ENCODE data around the gene PARM1. TPM values are rescaled to one million over a fixed set of nuclear protein-coding genes. Genes with fewer than 3 reads are reported as not detected.

Gene PARM1
- total RNA-seq, 1 donor from 2014 or later: 1.6 TPM

DNA sequence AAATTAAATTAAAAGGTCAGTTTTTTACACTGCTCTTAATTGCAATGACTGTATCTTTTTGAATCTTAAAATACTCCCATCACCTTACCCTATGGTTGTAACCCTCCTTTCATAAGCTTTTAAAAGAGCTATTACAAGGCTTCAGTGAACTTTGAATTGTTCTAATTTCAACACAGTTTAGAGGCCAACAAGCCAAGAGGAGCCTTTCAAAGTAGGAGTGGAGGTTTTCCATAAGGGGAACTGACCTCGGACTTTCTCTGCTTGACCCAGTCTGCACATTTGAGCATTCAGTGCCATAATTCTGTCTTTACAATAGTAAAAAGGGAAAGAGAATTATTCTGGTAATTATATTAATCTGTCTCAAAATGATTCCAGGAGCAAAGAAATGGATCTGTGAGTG is 98.9 kb downstream of the PARM1 start:
- no peak overlapping the region for H3K27ac Mint-ChIP-seq
- Histone ChIP-seq H3F3A (ENCODE audit: low read depth) (no peaks in the 10 kb centered on the region), H3K4me1 (no peaks in the 10 kb centered on the region), H3K79me2 (ENCODE audit: low read depth) (no peaks in the 10 kb centered on the region), H3K9me3 (ENCODE audit: low read depth) (no peaks in the 10 kb centered on the region), H3K36me3 (no peaks in the 10 kb centered on the region), H3K4me2 (no peak overlapping the region), H2AFZ (replicated peaks) (no peak overlapping the region), H3K4me3 (no peak overlapping the region), H3K9ac (no peak overlapping the region), H4K20me1 (ENCODE audit: low read depth) (no peaks in the 10 kb centered on the region), H3K27ac (no peak overlapping the region), H3K27me3 (no peaks in the 10 kb centered on the region)
- no peak overlapping the region for H3K4me3 Mint-ChIP-seq
- no peaks in the 10 kb centered on the region for H3K27me3 Mint-ChIP-seq (ENCODE audit: insufficient read depth, low read depth)
- no peak for DNase-seq (ENCODE audit: low spot score)
- H3K4me1 Mint-ChIP-seq: peaks cover 22% of the 10 kb centered on the region
- TF ChIP-seq EZH2 (IDR thresholded peaks at IDR 0.05) (no peak), EZH2phosphoT487 (IDR thresholded peaks at IDR 0.05) (no peak)
- TF ChIP-seq, protein P1, sequence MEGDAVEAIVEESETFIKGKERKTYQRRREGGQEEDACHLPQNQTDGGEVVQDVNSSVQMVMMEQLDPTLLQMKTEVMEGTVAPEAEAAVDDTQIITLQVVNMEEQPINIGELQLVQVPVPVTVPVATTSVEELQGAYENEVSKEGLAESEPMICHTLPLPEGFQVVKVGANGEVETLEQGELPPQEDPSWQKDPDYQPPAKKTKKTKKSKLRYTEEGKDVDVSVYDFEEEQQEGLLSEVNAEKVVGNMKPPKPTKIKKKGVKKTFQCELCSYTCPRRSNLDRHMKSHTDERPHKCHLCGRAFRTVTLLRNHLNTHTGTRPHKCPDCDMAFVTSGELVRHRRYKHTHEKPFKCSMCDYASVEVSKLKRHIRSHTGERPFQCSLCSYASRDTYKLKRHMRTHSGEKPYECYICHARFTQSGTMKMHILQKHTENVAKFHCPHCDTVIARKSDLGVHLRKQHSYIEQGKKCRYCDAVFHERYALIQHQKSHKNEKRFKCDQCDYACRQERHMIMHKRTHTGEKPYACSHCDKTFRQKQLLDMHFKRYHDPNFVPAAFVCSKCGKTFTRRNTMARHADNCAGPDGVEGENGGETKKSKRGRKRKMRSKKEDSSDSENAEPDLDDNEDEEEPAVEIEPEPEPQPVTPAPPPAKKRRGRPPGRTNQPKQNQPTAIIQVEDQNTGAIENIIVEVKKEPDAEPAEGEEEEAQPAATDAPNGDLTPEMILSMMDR (IDR thresholded peaks at IDR 0.05): no peak
- H3K36me3 Mint-ChIP-seq: peaks cover 16% of the 10 kb centered on the region
- no peaks in the 10 kb centered on the region for H3K9me3 Mint-ChIP-seq

DNA sequence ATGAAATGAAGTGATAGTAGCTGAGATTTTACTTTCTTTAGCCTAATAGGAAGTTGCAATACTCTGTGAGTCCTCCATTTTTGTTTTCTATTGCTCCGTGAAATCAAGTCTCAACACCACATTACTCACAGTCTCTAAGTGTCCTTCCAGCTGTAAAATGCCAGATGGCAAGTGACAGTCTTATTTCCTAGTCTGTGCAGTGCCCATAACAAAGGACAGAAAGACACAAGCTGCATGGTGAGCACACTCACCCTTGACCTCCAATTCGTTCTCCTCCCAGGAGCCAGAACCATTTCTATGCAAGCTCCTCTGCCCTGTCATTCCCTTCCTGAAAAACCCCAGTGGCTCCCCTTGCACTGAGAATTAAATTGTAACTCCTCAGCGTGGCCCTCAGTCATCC is 101.6 kb downstream of the PARM1 start:
- Mint-ChIP-seq H3K4me3 (no peak overlapping the region), H3K27me3 (ENCODE audit: insufficient read depth, low read depth) (no peaks in the 10 kb centered on the region), H3K27ac (peak overlapping the region; percentile 2), H3K4me1 (peaks cover 22% of the 10 kb centered on the region), H3K36me3 (peaks cover 18% of the 10 kb centered on the region), H3K9me3 (no peaks in the 10 kb centered on the region)
- no peaks in the 10 kb centered on the region for H3K4me1 ChIP-seq
- H3K9me3 ChIP-seq (ENCODE audit: low read depth): no peaks in the 10 kb centered on the region
- no peak overlapping the region for H3K4me3 ChIP-seq
- no peak overlapping the region for H3K9ac ChIP-seq
- no peaks in the 10 kb centered on the region for H3K36me3 ChIP-seq
- no peaks in the 10 kb centered on the region for H3K79me2 ChIP-seq (ENCODE audit: low read depth)
- no peak overlapping the region for H3K27ac ChIP-seq
- no peaks in the 10 kb centered on the region for H4K20me1 ChIP-seq (ENCODE audit: low read depth)
- H3K4me2 ChIP-seq: no peak overlapping the region
- DNase-seq (ENCODE audit: low spot score): no peak
- H3F3A ChIP-seq (ENCODE audit: low read depth): no peaks in the 10 kb centered on the region
- H2AFZ ChIP-seq (replicated peaks): no peak overlapping the region
- H3K27me3 ChIP-seq: no peaks in the 10 kb centered on the region
- TF ChIP-seq EZH2 (IDR thresholded peaks at IDR 0.05): no peak
- TF ChIP-seq EZH2phosphoT487 (IDR thresholded peaks at IDR 0.05): no peak
- TF ChIP-seq, protein P1 (IDR thresholded peaks at IDR 0.05): no peak

DNA sequence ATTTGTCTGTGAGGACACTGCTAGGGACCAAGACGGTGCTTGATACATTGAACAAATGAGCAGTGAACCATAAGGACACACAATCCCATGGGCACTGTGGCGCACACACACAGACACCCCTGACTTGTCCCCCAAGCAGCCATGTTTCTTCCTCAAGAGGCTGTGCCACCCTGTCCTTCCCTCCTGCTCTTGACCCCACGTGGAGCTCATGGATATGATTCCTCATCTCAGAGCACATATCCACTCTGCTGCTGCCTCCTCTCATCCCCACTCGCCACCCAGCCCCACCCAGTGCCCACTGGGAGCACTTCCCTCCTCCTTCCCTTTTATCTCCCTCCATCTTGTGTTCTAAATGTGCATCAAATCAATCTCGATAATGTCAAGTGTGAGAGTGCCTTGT is 102.4 kb downstream of the PARM1 start:
- H3K4me1 Mint-ChIP-seq: peaks cover 22% of the 10 kb centered on the region
- no peak overlapping the region for H3K27ac Mint-ChIP-seq
- H3K36me3 Mint-ChIP-seq: peaks cover 20% of the 10 kb centered on the region
- Histone ChIP-seq H3K9me3 (ENCODE audit: low read depth) (no peaks in the 10 kb centered on the region), H3K27ac (no peak overlapping the region), H3K36me3 (no peaks in the 10 kb centered on the region), H2AFZ (replicated peaks) (no peak overlapping the region), H3K9ac (no peak overlapping the region), H3K4me1 (no peaks in the 10 kb centered on the region), H4K20me1 (ENCODE audit: low read depth) (no peaks in the 10 kb centered on the region), H3K27me3 (no peaks in the 10 kb centered on the region), H3K79me2 (ENCODE audit: low read depth) (no peaks in the 10 kb centered on the region), H3K4me3 (no peak overlapping the region), H3F3A (ENCODE audit: low read depth) (no peaks in the 10 kb centered on the region), H3K4me2 (no peak overlapping the region)
- H3K27me3 Mint-ChIP-seq (ENCODE audit: insufficient read depth, low read depth): no peaks in the 10 kb centered on the region
- H3K4me3 Mint-ChIP-seq: no peak overlapping the region
- TF ChIP-seq, protein P1 (IDR thresholded peaks at IDR 0.05): no peak
- TF ChIP-seq EZH2 (IDR thresholded peaks at IDR 0.05): no peak
- no peak for TF ChIP-seq EZH2phosphoT487 (IDR thresholded peaks at IDR 0.05)
- no peak for DNase-seq (ENCODE audit: low spot score)
- no peaks in the 10 kb centered on the region for H3K9me3 Mint-ChIP-seq
